ENCODE measurements around the gene NRL. TPM values are rescaled to one million over a fixed set of nuclear protein-coding genes. Genes with fewer than 3 reads are reported as not detected.

The NRL gene
- total and polyA plus RNA-seq, 9 of the 15 experiments (the other 6 are each of a cell fraction or from before 2014, with no cell fraction given): 0.07 to 2.7 (median 1.4) TPM; not detected in 1

- 0% methylated on average over 6 of the region's 25 CpGs for WGBS (ENCODE audit: insufficient coverage, low coverage, missing lambda C conversion rate)
- Histone ChIP-seq H3K9me3 (replicated peaks; ENCODE audit: control insufficient read depth, insufficient read depth, low read depth, low read length) (no peaks in the 10 kb centered on the region), H2AFZ (ENCODE audit: low read depth, low read length) (peak within 1 kb of the TSS; percentile 84), H4K20me1 (replicated peaks; ENCODE audit: control insufficient read depth, insufficient read depth, low read length) (no peaks in the 10 kb centered on the region), H3K4me3 (peak within 1 kb of the TSS; percentile 98), H3K4me2 (ENCODE audit: insufficient read depth, low read length) (peak within 1 kb of the TSS; percentile 98), H3K4me1 (replicated peaks in 1 of 2; ENCODE audit: control insufficient read depth in 2 of 2, insufficient read depth in 2 of 2, low read length in 2 of 2) (peaks cover 33 to 46% of the 10 kb centered on the region in 2 experiments; a peak in 4 of 5 replicates), H3K27ac (ENCODE audit: extremely low read depth, low read depth, low read length) (peak within 1 kb of the TSS; percentile 72), H3K79me2 (ENCODE audit: control insufficient read depth, insufficient read depth, low read length) (peaks cover 39% of the 10 kb centered on the region), H3K36me3 (ENCODE audit: control insufficient read depth, insufficient read depth, low read length) (peaks cover 55% of the 10 kb centered on the region; the same call in 2 of the 3 replicates), H3K9me1 (ENCODE audit: control insufficient read depth, insufficient read depth, low read length) (peaks cover 5% of the 10 kb centered on the region), H3K9ac (ENCODE audit: insufficient read depth in 1 of 2, low read depth in 2 of 2, low read length in 2 of 2) (peak within 1 kb of the TSS; percentile 81 to 97), H3K27me3 (ENCODE audit: control insufficient read depth in 2 of 2, insufficient read depth in 2 of 2, low read length in 2 of 2) (no peaks in the 10 kb centered on the region)
- ATAC-seq: peak; percentile 88
- peak; percentile 85 to 95 (median 91) for DNase-seq (ENCODE audit: extremely low read depth in 1 of 4, low spot score in 3 of 4)
- no TSS peak for BruUV-seq (replicated peaks)
- in situ Hi-C loops (cut with MboI) (no loop called here), intact Hi-C loops (cut with micrococcal nuclease) (loop anchor here (2.0 to 10.0 kb wide), 2 partner anchors 32 to 52 kb away; partner anchors contain the start of genes DCAF11, NRL and PCK2)
- peak; percentile 81 for FAIRE-seq
- POLR2A ChIA-PET: interaction anchor here (0.6 to 2.2 kb wide), 12 partner anchors 9 to 377 kb away, joined by 3 to 6 read pairs (median 4); partner anchors contain the start of genes DCAF11, IRF9, NRL and TINF2
- CTCF ChIA-PET (ENCODE audit: low intra/inter-chr PET ratio): no interaction called here
- TF ChIP-seq ETV1 (tag; conservative IDR thresholded peaks at IDR 0.05; ENCODE audit: low read depth): no peak
- TF ChIP-seq EP400 (IDR thresholded peaks at IDR 0.05): peak; percentile 35; the same call in 1 of the 2 replicates
- peak; percentile 79; the same call in 1 of the 2 replicates for TF ChIP-seq NKRF (IDR thresholded peaks at IDR 0.05; ENCODE audit: borderline replicate concordance)
- no peak for TF ChIP-seq ESRRB (CRISPR knock-in tag; IDR thresholded peaks at IDR 0.05; ENCODE audit: borderline replicate concordance)
- 0 out of 2 replicates have a peak, but pooled peaks have one; percentile 9 for TF ChIP-seq ATF7 (IDR thresholded peaks at IDR 0.05)
- TF ChIP-seq PRDM10 (IDR thresholded peaks at IDR 0.05; ENCODE audit: partially characterized antibody): peak; percentile 43
- TF ChIP-seq ZNF165 (CRISPR knock-in tag; IDR thresholded peaks at IDR 0.05; ENCODE audit: borderline replicate concordance): no peak
- no peak for TF ChIP-seq LCOR (CRISPR knock-in tag; IDR thresholded peaks at IDR 0.05)
- TF ChIP-seq MITF (IDR thresholded peaks at IDR 0.05): no peak
- no peak for TF ChIP-seq ATF1 (CRISPR knock-in tag; IDR thresholded peaks at IDR 0.05)
- no peak for TF ChIP-seq ATF1 (tag; IDR thresholded peaks at IDR 0.05)
- TF ChIP-seq PATZ1 (CRISPR knock-in tag; IDR thresholded peaks at IDR 0.05; ENCODE audit: borderline replicate concordance): no peak
- no peak for TF ChIP-seq HNRNPH1 (optimal IDR thresholded peaks at IDR 0.05; ENCODE audit: low read depth, low read length)
Measured at GRCh38 chr14:24146453-24146977, 31.8 kb upstream of the NRL start, which contains the start of gene PSME2. Gene PSME2 (minus strand): TSS chr14:24146610. CDS start chr14:24146581, 29 bp downstream.
